HT1080 (cell line): Measurements from ENCODE around the gene RC3H1. TPM values are rescaled to one million over a fixed set of nuclear protein-coding genes. Genes with fewer than 3 reads are reported as not detected.
"Not testable (repeated sequence)": the region's sequence is repeated elsewhere in the genome, so short reads cannot be mapped to it uniquely, and the experiment has no call there.

Experiments
- DNase-seq: peaks from one replicate; pipeline ENCODE4 v3.0.0-alpha.2; 2015; ENCODE audit warnings: low read depth
- total RNA-seq: library from RNA; depleted of rRNA; stranded (reverse); fragments of >200 nt; shearing (Covaris generic); gene quantifications from 2 replicates; pipeline ENCODE4 v1.2.3, GENCODE V29; 2014

Gene RC3H1
- total RNA-seq, 1 experiment from 2014 or later = 22.4 TPM

DNA sequence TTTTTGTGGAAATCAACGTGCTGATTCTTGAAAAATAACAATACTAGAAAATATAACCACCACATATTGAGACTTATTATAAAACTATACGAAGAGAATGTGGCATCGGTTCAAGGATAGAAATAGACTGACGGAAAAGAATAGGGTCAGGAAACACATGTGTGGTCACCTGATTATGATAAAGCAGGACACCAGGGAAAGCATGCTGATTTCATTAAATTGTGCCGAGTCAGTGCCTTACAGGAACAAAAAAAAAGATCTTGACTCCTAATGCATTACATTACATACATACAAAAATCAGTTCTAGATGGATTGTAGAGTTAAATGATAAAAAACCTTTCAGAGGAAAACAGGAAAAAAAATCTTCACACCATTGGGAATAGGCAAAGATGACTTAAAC lies 61.5 kb downstream of the RC3H1 start:
- no peak for DNase-seq

DNA sequence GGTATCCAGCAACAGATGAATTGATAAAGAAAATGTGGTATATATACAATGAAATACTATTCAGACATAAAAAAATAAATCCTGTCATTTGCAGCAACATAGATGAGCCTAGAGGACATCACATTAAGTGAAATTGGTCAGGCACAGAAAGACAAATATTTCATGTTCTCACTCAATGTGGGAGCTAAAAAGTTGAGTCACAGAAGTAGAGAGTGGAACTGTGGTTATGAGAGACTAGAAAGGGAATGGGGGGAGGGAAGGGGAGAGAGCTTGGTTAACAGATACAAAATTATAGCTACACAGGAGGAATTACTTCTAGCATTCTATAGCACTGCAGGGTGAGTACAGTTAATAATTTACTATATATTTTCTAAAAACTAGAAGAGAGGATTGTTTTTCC lies 68.0 kb downstream of the RC3H1 start:
- peak; percentile 4 for DNase-seq

DNA sequence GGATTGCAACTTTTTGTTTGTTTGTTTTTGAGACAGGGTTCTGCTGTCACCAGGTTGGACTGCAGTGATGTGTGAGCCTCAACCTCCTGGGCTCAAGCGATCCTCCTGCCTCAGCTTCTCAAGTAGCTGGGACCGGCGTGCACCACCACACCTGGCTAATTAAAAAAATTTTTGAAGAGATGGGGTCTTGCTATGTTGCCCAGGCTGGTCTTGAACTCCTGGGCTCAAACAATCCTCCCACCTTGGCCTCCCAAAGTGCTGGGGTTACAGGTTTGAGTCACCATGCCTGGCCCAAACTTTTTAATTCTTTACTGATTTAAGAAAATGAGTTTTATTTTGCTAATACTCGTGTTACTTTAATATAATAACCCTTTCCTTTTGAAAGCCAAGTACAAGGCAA lies 73.6 kb downstream of the RC3H1 start:
- DNase-seq = no peak

DNA sequence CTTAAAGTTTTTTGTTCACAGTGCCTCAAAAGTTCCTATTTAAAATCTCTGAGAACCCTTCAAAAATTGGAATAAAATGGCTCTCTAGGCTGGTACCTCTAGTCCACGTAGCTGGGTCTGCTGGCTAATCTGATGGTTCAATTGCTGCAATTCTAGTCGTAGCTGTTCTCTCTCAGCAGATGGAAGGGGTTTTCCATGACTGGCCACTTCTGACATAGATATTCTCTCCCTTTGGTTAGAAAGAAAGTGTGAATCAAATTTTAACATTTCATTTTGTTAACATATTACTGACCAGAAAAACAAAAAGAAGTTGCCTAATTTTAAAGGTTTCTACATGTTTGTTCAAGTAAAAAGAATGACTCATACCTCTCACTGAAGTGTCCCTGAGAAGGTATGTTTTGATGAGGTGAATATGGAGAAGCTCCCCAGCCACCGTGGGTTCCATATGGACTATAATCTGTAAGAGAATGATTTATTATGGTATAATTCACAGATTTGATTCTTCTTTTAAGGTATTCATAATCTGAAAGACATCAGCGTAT lies 75.7 kb downstream of the RC3H1 start:
- DNase-seq = no peak

DNA sequence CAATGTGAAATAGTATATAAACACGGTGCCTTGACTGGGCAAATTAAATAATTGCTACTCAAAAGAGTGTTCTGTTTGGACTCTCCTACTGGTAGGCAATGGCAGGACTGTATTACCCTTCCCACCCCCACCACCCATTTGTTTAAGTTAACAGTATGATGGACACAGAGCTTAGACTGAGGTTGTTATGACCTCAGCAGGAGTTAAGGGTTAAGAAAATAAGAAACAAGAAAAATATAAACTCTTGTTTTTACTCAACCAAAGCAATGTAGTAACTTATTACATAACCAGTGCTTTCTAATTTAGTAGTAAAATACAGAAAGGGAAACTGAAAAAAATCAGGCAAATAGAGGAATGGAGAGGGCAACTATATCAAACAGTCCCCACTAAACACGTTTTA lies 85.1 kb downstream of the RC3H1 start:
- DNase-seq = no peak

DNA sequence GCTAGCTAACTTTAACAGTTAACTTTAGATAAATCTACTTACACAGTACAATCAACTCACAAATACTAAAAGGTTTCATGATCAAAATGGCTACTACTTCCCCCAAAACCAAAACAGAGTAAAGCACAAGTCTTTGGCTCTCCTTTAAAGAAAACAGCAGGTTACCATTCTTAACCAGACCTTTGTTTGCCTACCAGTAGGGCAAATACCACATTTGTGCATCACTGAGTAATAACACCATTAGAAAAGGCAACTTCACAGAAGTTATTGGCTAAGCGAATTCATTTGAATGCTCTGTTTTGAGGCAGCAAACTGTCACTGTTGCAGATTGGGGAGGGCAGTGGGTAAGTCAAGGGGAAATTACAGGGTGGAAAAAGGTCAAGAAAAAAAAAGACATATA lies 87.7 kb downstream of the RC3H1 start:
- DNase-seq = no peak

DNA sequence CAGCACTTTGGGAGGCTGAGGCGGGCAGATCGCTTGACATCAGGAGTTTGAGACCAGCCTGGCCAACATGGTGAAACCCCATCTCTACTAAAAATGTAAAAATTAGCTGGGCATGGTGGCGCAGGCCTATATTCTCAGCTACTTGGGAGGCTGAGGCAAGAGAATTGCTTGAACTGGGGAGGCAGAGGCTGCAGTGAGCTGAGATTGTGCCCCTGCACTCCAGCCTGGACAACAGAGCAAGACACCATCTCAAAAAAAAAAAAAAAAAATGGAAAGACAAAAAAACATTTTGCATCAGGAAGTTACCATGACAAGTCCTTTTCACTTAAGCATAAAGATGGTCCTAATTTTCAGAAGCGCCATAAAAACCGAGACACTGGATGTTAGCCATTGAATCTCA lies 91.6 kb downstream of the RC3H1 start:
- DNase-seq = not testable (repeated sequence)

DNA sequence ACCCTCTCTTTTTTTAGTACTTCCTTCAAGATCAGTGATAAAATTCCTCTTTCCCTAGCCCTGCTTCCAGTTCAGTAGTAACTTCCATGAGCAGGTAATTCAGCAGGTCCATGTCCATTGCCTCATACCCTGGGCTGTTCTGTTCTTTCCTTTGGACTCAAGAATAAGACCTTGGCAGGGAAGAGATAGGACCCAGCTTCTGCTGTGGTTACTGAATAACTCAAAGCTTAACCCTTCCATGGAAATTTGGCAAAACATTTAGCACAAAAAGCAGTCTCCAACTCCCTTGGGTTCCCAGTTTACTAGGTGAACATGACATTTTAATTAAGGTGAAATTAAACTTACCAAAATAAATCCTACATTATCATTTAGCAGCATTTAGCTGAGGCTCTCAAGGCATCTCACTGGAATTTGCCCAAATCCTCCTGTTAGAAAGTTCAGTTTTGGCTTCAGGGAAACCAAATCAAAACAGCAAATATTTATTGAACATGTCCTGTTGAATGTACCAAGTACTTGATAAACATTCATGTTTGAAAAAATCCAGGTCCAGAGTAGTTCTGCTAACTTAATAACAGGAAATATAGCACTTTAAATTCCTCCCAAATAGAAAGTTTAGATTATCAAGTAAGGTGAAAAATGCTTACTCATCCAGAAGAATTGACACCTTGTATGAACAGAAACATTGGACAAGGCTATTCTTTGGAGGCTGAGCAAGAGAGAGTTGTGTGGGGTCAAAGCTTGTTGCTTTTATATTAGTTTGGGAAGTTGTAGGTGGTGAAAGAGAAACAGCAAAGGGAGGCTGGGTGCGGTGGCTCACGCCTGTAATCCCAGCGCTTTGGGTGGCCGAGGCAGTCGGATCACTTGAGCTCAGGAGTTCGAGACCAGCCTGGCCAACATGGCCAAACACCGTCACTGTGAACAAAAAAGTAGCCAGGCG lies 96.6 kb downstream of the RC3H1 start:
- no peak for DNase-seq

DNA sequence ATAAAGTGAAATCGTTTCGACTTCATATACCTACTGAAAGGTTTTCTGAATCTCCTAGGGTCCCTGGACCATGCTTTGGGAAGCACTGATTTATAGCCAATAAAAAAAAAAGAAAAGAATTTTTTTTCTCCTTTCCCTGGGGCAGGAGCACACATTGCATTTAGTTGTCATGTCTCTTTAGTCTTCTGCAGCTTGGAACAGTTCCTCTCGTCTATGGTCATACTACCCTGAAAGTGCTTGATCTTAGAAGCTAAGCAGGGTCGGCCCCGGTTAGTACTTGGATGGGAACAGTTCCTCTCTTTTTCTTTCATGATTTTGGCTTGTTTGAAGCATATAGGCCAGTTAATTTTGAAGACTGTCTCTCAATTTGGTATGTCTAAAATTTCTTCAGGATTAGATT lies 101.3 kb downstream of the RC3H1 start:
- DNase-seq = peak; percentile 23

DNA sequence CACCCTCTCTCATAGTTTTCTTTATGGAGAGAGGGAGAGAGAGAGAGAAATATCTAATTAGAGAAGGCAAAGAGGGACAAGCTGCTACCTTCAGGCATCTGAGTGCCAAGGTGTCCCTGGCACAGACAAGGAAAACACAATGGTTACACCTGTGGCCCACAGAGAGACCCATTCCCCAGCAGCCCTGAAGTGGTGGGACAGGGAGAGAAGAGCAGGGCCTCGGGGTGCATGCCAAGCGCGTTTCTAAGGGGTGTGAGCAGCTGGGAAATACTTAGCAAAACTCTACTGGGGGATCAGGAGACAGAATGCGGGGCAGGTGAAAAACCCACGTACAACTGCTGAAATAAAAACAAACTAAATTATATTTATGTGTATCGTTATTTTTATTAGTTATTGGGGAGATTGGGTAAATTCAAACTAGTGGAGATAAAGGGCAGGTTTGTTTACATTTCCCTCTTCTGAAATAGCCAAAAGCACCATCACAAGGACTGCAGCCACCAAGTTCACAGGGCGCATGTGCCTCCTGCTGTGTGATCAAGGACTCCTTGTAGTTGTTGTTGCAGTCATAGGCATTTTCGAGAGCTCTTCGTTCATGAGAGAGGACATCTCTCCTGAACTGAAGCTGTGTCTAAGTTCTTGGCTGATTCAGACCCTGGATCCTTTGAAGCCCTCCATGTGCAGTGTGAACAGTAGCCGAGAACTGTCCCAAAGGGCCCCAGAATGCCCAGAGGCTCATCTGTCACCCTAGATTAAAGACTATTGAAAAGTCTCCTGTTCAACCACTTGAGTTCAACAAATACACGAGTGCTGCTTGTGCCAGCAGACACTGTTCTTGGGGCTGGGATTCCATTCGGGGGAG lies 104.3 kb downstream of the RC3H1 start:
- DNase-seq = no peak

DNA sequence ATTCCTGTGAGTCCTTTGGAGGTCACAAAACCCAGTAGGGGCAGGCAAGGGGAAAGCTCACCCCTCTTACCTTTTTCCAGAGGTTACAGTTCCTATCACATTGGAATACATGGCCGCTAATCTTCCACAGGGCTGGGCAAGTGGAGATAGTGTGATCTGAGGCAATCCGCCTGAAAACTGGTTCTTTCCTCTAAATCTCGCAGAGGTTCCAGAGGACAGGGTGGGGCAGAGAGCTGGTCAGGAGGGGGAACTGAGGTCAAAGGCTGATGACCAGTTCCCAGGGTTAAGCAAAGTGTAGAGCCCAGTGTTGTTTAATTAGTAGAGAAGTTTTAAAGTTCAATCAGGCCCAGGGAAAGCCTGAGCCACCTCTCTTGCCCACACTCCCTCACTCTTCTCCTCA lies 105.0 kb downstream of the RC3H1 start, which contains the start of gene SERPINC1:
TSS of gene SERPINC1 (minus strand) at position 179 of the 400 bp plus-strand sequence. CDS start at position 111, 68 bp downstream.
- no peak for DNase-seq

DNA sequence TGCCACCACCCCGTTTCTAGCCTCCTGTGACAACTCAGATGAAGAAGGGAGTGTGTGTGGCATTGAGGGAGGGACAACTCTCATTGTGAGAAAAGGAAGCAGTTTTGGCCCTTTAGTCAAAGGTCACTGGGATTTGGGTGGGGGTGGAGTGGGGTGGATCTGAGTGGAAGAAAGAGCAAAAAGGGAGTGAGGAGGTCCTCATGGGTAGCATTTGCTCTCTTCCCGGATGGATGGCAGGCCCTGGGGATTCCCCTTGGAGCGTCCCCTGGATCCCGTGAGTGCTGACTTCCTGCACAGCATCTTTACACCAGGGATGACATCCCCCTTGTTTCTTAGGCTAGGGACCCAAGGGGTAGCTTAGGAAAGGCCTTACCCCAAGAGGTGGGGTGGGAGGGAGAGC lies 105.5 kb downstream of the RC3H1 start:
- DNase-seq = no peak

DNA sequence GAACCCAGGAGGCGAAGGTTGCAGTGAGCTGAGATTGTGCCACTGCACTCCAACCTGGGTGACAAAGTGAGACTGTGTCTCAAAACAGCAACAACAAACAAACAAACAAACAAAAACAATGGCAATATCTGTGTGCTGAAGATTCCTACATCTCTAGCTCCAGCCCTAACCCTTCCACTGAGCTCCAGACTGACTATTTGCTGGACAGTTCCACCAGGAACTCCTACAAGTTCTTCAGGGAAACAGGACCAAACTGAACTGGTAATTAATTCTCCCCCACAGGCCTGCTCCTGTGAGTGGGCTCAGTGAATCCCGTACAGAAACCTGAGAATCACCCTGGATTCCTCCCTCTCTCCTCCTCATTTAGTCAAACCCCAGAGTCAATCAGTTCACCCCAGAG lies 106.6 kb downstream of the RC3H1 start:
- no peak for DNase-seq

DNA sequence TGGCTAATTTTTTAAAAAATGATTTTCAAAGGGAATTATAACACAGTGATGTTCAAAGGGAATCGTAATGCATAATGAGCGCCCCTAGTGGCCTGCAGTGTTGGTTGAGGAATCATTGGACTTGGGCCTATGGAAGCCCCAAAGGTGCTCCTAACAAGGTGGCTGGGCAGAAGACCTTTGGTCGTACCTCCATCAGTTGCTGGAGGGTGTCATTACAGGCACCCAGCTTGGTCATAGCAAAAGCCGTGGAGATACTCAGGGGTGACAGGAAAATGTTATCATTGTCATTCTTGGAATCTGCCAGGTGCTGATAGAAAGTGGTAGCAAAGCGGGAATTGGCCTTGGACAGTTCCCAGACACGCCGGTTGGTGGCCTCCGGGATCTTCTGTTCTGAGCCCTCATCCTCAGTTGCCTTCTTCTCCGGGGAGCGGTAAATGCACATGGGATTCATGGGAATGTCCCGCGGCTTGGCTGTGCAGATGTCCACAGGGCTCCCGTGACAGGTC lies 107.7 kb downstream of the RC3H1 start:
- DNase-seq = peak; percentile 18

DNA sequence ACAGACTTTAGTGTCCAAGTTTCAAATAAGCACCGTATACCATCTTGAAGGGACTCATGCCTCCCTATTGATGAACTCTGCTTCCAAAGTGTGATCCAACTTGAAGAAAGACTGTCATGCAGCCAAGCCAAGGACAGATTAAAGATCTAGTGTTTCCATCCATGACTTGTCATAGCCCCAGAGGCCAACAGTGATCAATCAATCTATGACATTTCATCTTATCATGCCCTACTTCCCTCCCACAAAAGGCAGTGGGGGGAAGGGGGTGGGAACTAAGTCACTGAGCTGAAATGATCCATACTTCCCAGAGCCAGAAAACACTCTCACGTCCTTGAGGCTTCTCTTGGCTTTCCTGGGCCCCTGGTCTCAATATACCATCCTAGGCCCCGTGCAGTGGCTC lies 109.0 kb downstream of the RC3H1 start:
- DNase-seq = no peak

DNA sequence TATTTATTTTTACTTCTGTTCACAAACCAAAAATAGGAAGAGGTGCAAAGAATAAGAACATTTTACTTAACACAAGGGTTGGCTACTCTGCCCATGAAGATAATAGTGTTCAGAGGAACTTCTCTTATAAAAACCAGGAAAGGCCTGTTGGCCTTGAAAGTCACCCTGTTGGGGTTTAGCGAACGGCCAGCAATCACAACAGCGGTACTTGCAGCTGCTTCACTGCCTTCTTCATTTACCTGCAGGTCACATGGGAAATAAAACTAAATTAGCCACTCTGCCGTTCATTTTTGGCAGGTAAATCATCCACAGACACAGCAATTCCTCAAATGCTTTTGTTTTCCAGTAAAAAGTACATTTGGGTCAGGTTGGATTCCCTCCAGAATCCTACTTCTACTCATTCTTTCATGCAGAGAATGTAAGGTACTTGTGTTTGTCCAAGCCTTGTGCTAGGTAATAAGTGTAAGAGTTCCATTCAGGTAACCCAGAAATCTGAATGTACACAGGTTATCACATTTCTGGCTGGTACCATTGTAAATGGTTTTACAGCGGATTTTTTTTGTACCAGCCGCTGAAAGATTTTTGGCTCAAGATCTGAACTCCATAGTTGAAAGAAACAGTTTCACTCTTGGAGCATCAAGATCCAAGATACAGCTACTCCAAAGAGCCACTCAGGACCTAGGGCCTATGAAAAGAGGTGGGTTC lies 118.2 kb downstream of the RC3H1 start:
- DNase-seq = no peak

DNA sequence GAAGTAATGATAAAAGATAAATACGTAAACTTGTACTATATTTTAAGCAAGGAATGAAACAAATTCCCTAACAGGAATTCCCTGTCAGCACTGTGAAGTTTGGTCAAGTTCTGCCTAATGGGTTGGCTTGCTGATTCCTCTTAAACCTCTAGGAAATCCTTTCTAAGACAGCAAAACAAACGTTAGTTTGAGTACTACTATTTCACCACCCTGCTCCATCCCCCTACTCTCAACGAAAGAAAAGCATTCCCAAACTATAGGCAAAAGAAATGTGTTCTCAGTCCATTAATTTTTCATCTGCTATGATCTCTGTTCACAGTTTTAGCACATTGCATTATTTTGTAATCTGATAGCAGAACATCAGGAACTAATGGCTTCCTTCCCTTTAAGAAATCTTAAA lies 121.2 kb downstream of the RC3H1 start:
- DNase-seq = no peak

DNA sequence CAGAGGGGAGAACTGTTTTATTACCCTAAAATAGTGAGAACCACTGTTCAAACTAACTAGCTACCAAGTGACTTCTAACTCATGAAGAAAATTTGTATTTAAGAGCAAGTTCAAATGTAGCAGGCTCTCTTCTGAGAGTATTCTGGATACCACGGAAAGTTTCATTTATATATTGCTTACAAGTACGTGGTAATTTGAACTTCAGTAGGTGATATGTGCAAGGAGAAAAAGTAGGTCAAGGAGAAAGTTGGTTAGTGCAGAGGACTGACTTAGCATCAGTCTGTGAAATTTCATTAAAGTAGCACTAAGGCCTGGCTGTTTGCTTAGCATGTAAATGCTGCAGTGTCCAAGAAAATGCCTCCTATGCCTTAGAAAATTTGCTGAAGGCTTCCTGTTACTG lies 121.7 kb downstream of the RC3H1 start:
- DNase-seq = no peak

DNA sequence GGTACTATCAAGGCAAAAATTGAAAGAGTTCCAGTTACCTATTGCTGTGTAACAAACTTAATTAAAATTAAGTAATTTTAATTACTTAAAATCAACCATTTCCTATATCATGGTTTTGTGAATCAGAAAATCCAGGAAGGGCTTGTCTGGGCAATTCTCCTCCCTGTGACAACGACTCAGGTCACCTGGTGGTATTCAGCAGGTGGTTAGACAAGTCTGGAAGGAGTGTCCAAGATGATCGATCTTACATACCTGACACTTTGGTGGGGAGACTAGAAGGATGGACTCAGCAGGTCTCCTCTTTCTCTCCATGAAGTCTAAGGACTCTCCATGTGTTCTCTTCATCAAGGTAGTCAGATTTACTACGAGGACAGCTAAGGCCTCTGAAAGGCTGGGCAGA lies 128.0 kb downstream of the RC3H1 start:
- no peak for DNase-seq

DNA sequence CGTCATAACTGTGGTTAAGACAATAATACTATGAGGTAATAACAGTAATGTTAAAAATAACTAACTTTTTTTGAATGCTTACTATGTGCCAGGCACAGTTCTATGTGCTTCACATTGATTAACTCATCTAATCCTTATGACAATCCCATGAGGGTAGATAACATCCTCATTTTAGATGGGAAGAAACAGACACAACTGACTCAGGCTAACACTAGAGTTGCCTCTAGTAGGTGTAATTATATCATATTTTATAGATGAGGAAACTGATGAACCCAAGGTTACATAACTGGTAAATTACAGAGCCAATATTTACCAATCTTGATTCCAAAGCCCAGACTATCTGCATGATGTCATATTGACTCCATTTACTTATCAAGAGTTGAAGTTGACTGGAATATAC lies 128.5 kb downstream of the RC3H1 start:
- DNase-seq = no peak

DNA sequence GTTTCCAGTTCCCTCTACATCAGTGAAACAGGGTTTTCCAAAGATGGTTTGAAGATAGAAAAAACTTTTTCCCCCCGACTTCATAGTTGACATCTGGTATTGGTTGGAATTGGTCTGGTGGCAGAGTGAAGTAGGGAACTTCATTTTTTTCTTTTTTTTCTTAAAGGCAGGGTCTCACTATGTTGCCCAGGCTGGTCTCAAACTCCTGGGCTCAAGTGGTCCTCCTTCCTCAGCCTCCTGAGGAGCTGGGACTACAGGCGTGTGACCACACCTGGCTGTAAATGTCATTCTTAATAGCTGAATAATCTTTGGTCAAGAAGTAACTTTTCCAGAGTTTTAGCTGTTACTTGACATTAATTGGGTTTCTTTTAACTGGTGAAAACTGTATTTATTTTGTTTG lies 132.3 kb downstream of the RC3H1 start:
- no peak for DNase-seq
